ENCODE results near the gene ANKRD34A. TPM values are rescaled to one million over a fixed set of nuclear protein-coding genes. Genes with fewer than 3 reads are reported as not detected.

The ANKRD34A gene
- total and polyA plus RNA-seq, 2 experiments from 2014 or later, result 0.16 to 0.35 TPM

- no peaks in the 10 kb centered on the region for H3F3A ChIP-seq (replicated peaks; ENCODE audit: low read depth)
- Mint-ChIP-seq H3K27me3 (ENCODE audit: insufficient read depth, low read depth, poor library complexity) (peaks cover 2% of the 10 kb centered on the region), H3K4me3 (no peak overlapping the region), H3K27ac (no peak overlapping the region), H3K4me1 (no peaks in the 10 kb centered on the region; the same call in 2 of the 3 replicates), H3K36me3 (ENCODE audit: low read depth) (no peaks in the 10 kb centered on the region), H3K9me3 (no peaks in the 10 kb centered on the region)
- no peaks in the 10 kb centered on the region for H3K36me3 ChIP-seq (ENCODE audit: insufficient read depth)
- no peak overlapping the region for H3K4me2 ChIP-seq
- H3K4me3 ChIP-seq, result no peak overlapping the region
- no peaks in the 10 kb centered on the region for H4K20me1 ChIP-seq (replicated peaks; ENCODE audit: insufficient read depth)
- TF ChIP-seq EZH2phosphoT487 (IDR thresholded peaks at IDR 0.05; ENCODE audit: unreplicated experiment) (no peak), ETS1 (IDR thresholded peaks at IDR 0.05) (no peak), NANOG (IDR thresholded peaks at IDR 0.05; ENCODE audit: borderline replicate concordance) (no peak), CTCF (conservative IDR thresholded peaks at IDR 0.05; ENCODE audit: low read depth in 2 of 2) (no peak), EZH2 (IDR thresholded peaks at IDR 0.05; ENCODE audit: low read depth, unreplicated experiment) (no peak), JUNB (IDR thresholded peaks at IDR 0.05; ENCODE audit: unreplicated experiment) (no peak), REST (IDR thresholded peaks at IDR 0.05; ENCODE audit: unreplicated experiment) (no peak), POLR2AphosphoS5 (IDR thresholded peaks at IDR 0.05; ENCODE audit: low read depth) (no peak), ZNF462 (CRISPR knock-in tag; IDR thresholded peaks at IDR 0.05) (no peak), ZNF114 (CRISPR knock-in tag; IDR thresholded peaks at IDR 0.05) (no peak), ZNF331 (CRISPR knock-in tag; IDR thresholded peaks at IDR 0.05; ENCODE audit: low read depth) (no peak), CREB1 (CRISPR knock-in tag; IDR thresholded peaks at IDR 0.05; ENCODE audit: low read depth) (no peak), STAT1 (IDR thresholded peaks at IDR 0.05; ENCODE audit: unreplicated experiment) (no peak)
- H3K27me3 ChIP-seq (ENCODE audit: insufficient read depth), result no peaks in the 10 kb centered on the region
- no peak overlapping the region for H3K27ac ChIP-seq (ENCODE audit: low read depth)
- peaks cover 12% of the 10 kb centered on the region for H3K4me1 ChIP-seq (ENCODE audit: insufficient read depth)
- DNase-seq (ENCODE audit: low spot score) (no peak), ATAC-seq (no peak)
- H2AFZ ChIP-seq, result no peak overlapping the region
- H3K9me2 ChIP-seq (ENCODE audit: insufficient read depth), result no peaks in the 10 kb centered on the region
- H3K79me2 ChIP-seq (replicated peaks; ENCODE audit: insufficient read depth), result no peaks in the 10 kb centered on the region
Observed at GRCh38 chr1:145974721-145975120, 10.3 kb upstream of the ANKRD34A start.
